Hematopoietic multipotent progenitor cell (in vitro differentiated cells): ENCODE measurements around the gene MRPL19. TPM values are rescaled to one million over a fixed set of nuclear protein-coding genes. Genes with fewer than 3 reads are reported as not detected.
A peak's percentile ranks its signal among the peaks of the same experiment; 100 is the strongest.

ENCODE experiments used
- DNase-seq, 3 donors: peaks; one replicate each; pipeline ENCODE4 v3.0.0-alpha.2; 2011 to 2015; ENCODE audit warnings: low read depth in 2 of 3, low spot score in 2 of 3
- total RNA-seq: library from RNA; depleted of rRNA; stranded (reverse); fragments of >200 nt; gene quantifications from one replicate; pipeline ENCODE4 v1.2.3, GENCODE V29; 2012

The MRPL19 gene
- total RNA-seq: 10.2 TPM

GRCh38 chr2:75646583-75647425 lies at the start of gene MRPL19:
TSS of gene MRPL19 (plus strand) at chr2:75646783. CDS start at chr2:75646808, 25 bp downstream.
- DNase-seq: peak; percentile 37 to 88 (median 80)

DNA sequence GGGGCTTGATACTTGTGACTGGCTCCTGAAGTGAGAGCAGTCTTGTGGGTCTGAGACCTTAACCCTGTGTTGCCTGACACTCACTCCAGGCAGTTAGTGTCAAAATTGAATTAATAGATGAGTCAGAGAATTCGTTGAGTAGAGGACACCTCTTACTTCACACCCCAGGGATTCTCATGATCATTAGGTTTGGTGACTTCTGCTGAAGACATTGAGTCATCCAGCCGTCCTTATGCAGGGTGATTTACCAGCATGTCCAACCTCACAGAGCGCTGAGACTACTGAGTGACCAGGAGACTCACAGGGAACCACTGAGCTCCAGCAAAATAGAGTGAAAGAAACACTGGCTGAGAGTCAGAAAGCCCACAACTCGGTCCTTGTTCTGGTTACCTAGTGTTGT lies 49.8 kb upstream of the MRPL19 start:
- DNase-seq: no peak

- DNase-seq: no peak
Measured at GRCh38 chr2:75597949-75598348, 48.6 kb upstream of the MRPL19 start.

DNA sequence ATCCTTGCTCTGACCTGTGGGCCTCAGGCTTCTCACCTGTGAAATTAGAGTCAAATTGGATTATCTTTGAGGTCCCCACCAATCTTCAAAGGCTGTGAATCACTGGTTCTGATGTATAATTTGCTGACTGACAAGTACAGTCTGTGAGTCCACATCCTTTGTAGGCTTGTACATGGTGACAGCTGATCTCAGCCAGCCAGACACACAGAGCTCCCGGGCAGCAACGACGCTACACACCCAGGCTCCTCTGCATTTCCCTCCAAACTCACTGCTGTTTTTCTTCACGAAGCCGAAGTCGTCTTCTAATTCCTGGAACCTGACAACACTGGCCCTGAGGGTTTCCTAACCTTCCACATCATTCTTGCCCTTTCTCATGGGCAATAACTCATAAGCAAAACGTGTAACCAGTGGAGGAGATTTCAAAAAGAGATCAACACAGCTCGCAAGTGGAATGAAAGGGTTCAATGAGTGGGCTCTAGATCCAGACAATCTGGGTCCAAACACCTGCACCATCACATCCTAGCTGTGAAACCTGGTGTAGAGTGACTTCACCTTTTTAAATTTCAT lies 47.9 kb upstream of the MRPL19 start:
- no peak for DNase-seq

DNA sequence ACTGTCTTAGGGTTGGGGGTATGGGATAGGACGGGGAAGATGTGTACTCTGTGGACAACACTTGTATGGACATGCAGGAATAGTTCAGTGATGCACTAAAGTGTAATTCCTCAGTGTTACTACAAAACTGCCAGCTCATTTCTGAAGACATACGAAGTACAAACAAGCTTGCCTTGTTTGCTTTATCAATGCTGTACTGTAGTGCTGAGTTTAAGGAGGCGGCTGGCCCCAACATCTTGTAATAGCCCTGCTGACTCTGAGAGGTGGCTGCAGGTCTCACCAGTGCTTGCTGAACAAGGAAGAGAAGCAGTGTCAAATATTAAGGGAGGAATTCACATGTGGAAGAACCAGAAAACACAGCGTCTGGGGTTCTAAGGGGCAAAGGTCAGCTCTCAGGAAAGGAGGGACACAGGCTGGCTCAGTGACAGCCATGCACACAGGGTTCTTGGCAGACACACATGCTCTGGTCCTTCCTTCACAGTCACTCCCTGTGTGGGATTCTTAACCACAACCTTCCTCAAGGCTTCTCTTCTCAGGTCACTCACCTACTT lies 46.0 kb upstream of the MRPL19 start:
- no peak for DNase-seq

- DNase-seq: no peak
Measured at GRCh38 chr2:75602724-75603342, 43.8 kb upstream of the MRPL19 start.

GRCh38 chr2:75603477-75603876 lies 43.1 kb upstream of the MRPL19 start:
- DNase-seq: no peak

- DNase-seq: no peak
Measured at GRCh38 chr2:75604484-75604883, 42.1 kb upstream of the MRPL19 start.

- DNase-seq: no peak
Measured at GRCh38 chr2:75605770-75606529, 40.6 kb upstream of the MRPL19 start.

DNA sequence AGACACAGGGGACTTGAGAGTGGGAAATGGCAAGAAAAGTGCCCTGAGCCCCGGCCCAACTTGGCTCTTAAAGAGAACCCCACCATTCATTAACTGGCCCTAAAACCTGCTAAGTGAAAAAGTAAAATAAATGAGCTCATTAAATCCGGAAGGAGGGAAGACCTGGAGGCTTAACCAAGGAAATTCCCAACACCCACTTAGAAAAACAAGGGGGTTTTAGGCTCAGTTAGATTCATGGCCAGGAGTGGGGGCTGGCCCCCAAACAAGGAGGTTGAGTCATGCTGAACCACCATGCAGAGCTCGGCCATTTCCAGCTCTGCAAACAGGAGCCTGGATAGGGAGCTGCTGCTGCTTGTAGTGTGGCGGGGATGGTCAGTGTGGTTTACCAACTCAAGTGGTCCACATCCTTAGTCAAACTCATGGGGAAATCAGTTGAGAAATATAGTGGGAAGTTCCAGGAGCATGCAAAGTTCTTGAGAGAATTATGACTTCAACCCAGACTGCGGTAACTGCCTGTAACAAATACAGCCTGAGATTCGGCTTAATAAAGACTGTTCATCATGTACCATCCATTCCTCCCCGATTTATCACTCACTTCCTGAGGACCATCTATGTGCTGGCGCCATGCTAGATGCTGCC lies 39.7 kb upstream of the MRPL19 start:
- no peak for DNase-seq

DNA sequence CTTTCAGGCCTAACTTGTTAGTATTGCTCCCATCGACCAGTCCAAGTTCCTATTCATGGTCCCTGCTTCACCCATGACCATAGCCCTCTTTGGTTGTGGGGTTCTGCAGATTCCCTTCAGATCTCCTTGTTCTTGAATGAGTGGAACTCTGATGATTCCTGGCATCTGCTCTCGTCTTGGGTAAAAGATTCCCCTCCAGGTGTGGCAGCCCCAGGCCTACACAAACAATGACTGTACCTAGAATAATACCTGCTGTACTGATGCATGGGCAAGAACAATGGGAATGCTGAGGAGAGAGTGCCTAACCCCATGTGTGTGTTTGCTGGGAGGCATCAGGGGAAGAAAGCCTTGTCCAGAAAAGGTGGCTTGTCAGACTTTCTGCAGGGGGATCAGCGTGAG lies 39.2 kb upstream of the MRPL19 start:
- DNase-seq: no peak

- DNase-seq: no peak
Measured at GRCh38 chr2:75607988-75608683, 38.4 kb upstream of the MRPL19 start.

DNA sequence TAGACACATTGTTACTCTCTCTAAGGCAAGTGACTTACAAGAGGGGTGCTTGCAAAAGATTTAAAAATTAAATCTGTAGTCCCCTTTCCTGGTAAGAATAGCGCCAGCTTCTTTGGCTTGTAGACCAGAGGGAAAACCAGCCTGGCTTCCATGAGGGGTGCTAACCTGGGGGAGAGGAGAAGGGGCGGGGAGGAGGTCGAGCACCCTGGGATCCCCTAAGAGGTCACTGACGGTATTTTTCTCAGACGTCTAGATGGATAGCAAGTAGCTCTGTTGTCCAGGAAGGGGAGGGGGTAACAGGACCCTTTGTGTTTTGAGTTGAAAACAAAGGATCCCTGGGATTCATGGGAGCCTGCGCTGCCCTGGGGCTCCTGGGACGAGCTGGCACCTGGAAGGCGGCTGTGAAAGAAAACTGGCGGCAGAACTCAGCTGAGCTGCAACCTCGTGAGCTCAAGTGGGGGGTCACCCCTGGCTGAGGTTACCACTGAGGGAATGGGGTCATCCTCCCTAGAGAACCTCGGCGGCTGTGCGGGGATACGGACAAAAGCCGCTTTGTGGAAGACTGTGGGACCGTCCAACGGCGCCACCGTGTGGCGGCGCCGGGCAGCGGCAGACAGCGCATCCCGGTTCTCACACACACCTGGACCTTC lies 37.8 kb upstream of the MRPL19 start:
- DNase-seq: peak; percentile 19 to 50 (median 19)

DNA sequence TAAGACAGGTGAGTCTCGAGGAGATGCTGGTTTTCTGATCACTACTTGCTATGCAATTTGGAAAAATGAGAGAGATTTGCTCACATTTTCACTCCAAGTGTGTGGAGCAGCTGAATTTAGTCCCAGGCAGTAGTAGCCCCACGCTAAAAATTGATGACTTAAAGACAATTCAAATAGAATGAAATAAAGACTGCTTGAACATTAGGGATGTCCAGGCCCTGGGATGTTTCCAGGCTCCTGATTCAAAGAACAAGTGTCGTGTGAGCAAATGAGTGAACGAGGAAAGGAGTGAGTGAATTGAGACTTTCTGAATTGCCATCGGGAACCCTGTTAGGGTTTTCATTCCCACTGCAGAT lies 37.3 kb upstream of the MRPL19 start:
- DNase-seq: no peak

DNA sequence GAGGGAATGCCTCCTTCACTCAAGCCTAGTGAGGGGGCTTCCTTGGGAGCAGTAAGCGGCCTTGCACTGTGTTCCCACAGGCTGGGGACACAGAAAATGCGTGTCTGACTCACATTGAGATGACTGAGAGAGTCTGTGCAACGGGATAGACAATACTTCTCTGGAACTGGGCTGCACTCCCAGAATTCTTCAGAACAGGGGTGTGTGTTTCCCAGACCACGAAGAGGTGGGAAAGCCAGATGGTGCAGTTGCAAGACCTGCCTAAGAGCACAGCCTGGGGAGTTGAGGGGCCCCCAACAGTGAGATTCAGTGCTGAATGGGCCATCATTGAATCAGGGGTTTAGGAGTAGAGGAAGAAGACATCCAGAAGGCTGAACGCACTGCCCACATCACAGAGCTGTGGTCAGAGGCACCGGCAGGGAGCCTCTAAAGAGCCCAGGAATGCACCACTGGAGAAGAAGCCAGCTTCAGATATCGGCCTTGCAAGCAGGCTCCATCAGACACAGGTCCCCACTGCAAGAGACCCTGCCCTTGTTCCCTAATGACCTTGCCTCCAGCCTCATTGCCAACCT lies 36.6 kb upstream of the MRPL19 start:
- DNase-seq: no peak

DNA sequence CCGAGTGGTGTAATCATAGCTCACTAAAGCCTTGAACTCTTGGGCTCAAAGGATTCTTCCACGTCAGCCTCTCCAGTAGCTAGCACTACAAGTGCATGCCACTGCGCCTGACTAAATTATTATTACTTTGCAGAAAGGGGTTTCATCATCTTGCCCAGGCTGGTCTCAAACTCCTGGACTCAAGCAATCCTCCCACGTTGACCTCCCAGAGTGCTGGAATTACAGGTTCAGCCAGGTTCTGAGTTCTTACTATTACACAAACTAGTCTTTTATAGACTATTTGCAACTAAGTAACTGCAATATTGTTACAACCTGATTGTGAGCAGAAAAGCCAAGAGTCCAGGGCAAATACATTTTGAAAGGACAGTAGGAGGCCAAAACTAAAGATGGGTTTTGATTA lies 35.9 kb upstream of the MRPL19 start:
- no peak for DNase-seq

DNA sequence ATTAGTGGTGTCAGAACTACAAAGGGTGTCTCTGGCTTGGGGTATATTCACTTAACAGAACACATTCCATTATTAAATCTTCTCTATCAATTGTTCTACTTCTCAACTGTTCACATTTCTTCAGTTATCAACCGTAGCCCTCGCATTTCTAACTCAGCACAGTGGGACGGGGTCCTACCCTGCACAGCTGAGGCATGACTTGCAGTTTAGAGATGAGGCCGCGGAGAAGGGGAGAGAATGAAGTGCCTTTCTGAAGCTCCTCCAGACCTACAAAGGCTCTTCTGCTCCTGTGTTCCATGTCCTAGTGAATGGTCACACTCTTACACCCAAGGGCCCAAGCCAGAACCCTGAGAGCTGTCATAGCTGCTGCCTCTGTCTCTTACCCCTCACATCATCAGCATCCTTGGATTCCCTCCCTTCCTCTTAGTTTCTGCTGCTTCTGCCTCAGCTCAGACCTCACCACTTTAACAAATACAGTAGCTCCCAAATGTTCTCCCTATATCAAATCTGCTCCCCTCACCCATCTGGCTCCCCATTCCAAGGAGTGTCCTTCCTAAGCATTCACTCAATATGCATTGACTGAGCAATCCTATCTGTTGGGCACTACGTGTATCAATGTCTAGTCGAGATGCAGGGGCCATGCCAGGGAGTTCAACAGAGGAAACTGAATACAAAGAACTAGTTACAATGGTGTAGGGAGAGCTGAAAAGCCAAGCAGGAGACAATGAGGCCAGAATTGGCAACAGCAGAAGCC lies 34.3 kb upstream of the MRPL19 start:
- no peak for DNase-seq

DNA sequence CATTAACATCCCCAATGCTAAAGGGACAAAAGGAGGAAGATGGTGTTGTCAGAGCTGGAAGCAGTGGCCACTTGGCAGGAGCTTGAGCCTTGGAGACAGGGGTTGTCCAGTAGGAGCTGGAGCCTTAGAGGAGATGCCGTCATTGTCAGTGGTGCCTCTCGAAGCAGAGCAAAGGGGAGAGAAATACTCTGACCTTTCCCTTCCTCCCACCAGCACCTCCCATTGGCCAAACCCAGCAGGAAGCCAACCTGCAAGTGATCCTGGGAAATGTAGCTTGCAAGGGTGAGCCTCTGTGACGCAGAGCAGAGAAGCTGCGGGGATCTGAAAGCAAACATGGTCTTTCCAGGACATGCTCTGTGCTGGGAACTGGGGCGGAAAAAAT lies 33.7 kb upstream of the MRPL19 start:
- no peak for DNase-seq
